GM12891 (cell line): ENCODE results near the gene SLC1A3.

ENCODE experiments used
- PAX5 ChIP-seq: IDR thresholded peaks from 2 replicates; pipeline ENCODE4 v1.6.1; 2011; ENCODE audit warnings: low read length, moderate library complexity, mild to moderate bottlenecking; ENCODE audit not compliant: insufficient read depth, severe bottlenecking
- TAF1 ChIP-seq: IDR thresholded peaks from 2 replicates; pipeline ENCODE4 v1.6.1; 2011; ENCODE audit warnings: low read depth, low read length, control low read depth

DNA sequence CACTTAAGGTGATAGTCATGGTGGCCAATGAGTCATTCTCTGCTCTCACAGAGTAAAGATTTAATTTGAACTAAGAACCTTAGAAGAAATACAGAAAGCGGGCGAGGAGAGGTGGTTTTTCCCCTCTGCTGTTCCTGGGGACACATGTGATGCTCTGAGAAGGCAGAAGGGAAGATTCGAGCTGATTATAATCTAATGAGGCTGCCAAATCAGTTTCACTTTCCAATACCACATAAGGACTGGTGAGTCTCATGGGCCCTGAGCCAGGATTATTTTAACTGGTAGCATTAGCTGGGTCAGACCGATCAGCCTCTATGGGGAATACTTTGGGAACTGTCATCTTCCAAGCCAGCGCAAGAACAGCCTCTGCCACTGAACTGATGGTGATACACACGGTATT is 116.5 kb downstream of the SLC1A3 start:
- TF ChIP-seq PAX5 = no peak
- TF ChIP-seq TAF1 = no peak
